CD4-positive, alpha-beta T cell treated with Interleukin-12 subunit alpha and Interleukin-12 subunit beta, for 1 hour (primary cell): ENCODE data around the gene INPP5A.

ENCODE experiments used
- DNase-seq: peaks from one replicate; pipeline ENCODE4 v3.0.0-alpha.2; 2020

INPP5A gene

DNA sequence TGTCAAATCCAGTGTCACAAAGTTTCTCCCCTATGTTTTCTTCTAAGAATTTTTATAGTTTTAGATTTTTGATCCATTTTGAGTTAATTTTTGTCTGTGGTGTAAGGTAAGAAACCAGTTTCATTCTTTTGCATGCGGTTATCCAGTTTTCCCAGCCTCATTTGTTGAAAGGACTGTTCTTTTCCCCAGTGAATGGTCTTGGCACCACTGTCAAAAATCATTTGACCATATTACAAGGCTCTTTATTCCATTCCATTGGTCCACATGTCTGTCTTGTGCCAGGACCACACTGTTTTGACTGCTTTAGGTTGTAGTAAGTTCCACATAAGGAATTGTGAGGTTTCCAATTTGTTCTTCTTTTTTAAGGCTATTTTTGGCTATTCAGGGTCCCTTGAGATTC, 64.0 kb downstream of the INPP5A start:
- DNase-seq, result no peak

DNA sequence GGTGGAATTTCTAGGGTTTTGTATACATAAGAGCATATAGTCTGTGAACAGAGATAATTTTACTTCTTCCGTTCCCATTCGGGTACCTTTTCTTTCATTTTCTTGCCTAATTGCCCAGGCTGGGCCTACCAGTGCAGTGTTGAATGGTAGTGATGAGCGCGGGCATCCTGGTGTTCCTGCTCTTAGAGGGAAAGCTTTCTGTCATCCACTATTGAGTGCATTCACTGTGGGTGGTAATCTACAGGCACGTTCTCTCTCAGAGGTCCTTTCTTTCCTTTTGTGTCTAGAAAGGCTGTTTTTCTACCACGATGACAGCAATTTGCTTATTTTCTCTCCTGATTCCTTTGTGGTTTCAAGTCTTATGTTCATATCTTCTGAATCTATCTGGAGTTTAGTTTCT, 65.0 kb downstream of the INPP5A start:
- no peak for DNase-seq

DNA sequence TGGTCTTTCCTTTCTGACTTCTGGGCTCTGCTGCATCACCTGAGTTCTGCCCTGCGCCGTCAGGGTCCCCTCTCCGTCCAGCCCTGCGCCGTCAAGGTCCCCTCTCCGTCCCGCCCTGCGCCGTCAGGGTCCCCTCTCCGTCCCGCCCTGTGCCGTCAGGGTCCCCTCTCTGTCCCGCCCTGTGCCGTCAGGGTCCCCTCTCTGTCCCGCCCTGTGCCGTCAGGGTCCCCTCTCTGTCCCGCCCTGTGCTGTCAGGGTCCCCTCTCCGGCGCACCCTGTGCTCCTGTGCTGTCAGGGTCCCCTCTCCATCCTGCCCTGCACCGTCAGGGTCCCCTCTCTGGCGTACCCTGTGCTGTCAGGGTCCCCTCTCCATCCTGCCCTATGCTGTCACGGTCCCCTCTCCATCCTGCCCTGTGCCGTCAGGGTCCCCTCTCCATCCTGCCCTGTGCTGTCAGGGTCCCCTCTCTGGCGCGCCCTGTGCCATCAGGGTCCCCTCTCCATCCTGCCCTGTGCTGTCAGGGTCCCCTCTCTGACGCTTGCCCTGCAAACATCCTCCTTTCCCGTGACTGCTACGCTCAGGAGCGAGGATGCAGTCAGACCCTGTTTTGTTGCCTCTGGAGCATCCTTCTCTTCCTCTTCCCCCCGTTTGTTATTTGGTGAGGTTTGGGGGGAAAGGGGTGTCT, 66.4 kb downstream of the INPP5A start:
- no peak for DNase-seq

DNA sequence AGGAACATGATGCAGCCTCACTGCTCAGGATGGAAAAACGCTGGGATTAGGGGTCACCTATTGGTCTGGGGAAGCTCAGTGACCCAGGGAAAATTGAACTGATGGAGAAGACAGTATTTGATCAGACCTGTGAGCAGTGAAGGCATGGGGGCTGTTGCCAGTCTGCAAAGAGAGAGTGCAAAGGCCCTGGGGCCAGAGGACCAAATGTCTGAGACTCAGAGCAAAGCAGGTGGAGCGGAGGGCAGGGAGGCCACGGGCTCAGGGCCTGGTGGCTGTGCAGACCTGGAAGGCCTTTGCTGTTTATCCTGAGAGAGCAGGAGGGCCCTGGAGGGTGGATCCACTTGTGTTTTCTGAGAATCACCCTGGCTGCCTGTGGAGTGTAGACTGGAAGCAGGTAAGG, 67.1 kb downstream of the INPP5A start:
- DNase-seq, result no peak

- no peak for DNase-seq
Measured at GRCh38 chr10:132605390-132605789, 67.8 kb downstream of the INPP5A start.

DNA sequence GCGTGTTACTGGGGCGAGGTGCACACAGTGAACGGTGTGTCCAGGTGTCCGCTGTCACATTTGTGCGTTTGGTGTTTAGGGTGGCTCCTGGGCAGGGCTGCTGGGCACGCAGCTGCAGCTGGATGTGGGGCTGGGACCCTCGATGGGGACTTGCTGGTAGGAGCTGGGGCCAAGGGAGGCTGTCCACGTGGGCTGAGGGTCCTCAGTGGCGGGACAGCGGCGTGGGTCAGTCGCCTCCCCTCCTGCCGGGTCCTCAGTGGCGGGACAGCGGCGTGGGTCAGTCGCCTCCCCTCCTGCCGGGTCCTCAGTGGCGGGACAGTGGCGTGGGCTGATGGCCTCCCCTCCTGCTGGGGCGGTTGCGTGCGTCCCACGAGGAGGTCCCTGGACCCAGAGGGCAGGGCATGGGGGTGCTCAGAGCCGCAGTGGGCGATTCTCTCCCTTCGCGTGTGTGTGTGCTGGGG, 68.5 kb downstream of the INPP5A start:
- DNase-seq, result no peak

DNA sequence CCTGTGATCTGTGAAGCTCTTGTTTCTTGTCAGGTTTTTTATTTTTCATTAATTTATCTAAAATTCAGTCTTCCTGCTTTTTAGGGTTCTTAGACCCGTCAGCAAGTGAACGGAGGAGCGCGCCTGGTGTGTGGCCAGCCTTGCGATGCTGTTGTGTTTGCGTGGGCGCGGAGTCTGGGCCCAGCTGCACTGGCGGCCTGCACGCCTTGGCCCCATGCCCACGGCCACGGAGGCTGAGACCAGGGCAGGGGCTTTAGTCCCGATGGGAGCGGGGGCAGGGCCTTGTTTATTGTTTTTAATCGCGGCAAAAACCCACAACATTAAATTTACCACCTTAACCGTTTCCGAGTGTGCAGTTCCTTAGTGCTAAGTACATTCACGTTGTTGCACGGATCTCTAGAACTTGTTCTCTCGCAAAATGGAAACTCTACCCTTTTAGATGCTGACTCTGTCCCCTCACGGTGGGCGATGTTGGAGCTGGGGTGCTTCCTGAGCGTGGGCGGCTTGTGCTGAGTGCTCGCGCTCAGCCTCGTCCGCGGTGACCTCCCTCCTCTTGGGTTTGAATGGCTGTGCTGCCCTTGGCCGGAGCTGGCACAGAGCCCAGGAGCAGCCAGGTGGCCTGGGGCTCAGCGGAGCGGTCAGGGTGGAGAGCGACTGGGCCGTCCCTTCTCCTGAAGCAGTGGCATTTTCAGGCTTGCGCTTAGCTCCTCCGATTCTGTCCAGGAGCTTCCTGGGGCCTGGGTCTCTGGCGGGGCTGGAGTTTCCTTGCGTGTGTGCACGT, 69.1 kb downstream of the INPP5A start:
- no peak for DNase-seq

DNA sequence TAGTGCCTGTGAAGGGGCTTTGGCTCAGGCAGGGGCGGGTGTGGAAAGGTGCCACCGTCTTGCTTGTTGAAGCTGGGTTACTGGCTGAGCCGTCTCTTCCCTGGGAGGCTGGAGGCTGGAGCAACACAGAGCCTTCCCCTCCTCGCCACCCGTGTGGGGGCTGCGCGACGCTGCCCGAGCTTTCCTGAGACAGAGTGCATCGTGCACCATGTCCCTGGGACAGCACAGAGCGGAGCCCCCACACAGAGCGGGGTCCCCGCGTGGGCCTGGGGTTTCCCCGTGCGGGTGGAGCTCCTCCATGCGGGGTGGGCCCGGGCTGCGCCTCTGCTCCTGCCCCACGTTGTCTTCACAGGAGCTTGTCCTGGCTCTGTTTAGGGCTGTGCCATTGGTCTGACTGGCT, 69.9 kb downstream of the INPP5A start:
- DNase-seq, result no peak

GRCh38 chr10:132607961-132608495, 70.4 kb downstream of the INPP5A start:
- no peak for DNase-seq

DNA sequence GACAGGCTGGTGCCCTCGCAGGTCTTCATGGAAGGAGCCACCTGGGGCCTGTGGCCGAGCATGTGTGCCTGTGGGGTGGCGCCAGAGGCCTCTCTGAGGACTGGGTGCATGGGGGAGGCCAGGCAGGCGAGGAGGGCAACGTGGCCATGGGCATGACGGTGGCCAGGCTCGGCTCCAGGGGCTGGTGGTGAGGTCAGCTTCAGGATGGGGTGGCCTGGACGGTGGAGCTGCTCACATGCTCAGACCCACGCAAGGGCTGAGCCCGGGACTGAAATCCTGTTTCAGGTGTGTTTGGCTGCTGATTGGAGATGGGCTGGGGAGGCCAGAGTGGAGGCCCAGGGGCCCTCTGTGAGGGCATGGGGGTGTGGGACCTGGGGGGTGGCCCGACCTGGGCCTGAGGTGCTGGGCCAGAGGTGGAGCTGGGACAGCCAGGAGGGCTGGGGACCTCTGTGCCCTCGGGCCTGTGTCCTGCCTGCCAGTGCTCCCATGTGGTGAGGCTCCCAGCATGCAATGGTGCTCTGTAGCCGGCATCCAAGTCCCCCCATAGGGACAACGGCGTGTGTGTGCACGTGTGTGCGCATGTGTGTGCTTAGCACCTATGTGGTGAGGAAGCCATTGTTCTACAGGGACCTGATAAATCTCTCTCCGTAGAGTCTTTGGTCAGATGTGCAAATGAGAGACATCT, 71.1 kb downstream of the INPP5A start:
- DNase-seq, result no peak

GRCh38 chr10:132609211-132609610, 71.6 kb downstream of the INPP5A start:
- no peak for DNase-seq

- no peak for DNase-seq
Measured at GRCh38 chr10:132610071-132610701, 72.6 kb downstream of the INPP5A start.

- no peak for DNase-seq
Measured at GRCh38 chr10:132611026-132611910, 73.7 kb downstream of the INPP5A start.

DNA sequence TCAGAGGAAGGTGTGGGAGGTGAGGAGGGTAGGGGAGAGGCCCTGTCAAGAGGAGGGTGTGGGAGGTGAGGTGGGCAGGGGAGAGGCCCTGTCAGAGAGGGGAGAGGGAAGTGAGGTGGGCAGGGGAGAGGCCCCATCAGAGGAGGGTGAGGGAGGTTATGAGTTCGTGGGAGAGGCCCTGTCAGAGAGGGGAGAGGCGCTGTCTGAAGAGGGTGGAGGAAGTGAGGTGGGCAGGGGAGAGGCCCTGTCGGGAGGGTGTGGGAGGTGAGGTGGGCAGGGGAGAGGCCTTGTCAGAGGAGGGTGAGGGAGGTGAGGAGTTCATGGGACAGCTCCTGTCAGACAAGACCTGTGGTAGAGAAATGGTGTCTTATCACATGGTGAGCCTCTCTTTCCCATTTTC, 74.4 kb downstream of the INPP5A start:
- DNase-seq, result no peak

DNA sequence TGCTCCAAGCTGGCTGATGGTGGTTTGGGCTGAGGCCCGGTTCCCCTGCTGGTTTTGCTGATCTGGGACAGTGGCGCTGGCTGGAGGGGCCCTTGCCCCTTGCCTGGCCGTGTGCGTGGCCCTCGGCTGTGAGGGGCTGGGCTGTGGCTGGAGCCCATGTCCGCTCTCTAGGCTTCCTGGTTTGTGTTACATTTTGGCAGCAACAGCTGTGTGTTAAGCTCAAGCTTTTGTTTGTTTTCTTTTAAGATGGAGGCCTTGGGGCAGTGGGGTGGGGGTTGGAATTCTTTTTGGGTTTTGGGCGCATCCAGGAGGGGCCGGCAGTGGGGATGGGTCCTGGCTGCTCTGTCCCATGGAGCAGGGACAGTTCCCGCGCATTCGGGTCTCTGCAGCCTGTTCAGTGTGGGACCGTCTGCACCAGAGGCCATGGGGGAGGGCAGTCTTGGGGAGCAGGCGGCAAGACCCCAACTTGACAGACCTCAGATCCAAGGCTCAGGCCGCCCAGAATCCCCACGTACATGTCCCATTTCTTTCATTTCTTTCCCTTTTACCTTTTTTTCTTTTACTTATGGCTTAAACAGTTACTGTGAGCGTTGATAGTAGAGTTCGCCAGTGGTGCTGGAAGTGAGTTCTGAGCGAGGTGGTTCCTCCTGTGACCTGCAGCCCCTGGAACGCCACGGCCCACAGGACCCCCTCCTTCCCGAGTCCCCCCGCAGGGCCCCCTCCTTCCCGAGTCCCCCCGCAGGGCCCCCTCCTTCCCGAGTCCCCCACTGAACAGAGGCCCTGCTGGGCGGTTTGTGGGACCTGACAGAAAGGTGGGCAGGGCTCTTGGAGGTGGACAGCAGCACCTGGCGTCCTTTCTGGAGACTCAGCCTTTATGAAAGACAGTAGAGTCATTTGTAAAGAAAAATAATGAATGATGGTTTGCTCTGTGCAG, 75.3 kb downstream of the INPP5A start:
- DNase-seq, result no peak

DNA sequence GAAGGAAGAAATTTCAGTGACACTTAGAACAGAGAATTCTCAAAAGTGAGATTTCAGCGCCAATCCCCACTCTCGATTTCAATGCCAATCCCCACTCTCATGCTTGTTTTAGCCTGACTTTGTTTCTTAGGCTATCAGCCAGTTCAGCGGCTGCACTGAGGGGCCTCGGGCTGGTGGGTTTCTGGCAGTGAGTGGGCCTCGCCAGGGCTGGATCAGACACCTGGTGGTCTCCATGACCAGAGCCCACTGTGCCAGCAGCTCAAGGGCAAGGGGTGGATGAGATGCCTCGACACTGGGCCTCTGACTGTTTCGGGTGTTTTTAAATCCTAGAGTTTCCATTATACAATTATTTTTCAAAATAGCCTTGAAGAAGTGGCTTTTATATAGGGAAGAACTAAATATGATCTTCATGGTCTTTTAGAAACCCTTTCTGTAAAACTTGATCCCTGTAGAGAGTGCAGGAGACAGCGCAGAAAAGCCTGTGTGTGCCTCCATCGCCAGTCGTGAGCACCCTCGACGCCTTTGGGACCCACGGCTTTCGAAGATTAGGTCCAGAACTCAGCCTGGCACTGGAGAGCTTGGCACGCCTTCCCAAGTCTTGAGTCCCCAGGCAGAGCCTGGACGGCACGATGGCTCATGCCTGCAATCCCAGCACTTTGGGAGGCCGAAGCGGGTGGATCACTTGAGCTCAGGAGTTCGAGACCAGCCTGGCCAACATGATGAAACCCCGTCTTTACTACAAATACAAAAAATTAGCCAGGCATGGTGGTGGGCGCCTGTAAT, 76.2 kb downstream of the INPP5A start:
- no peak for DNase-seq

- DNase-seq, result no peak
Measured at GRCh38 chr10:132614431-132615340, 77.1 kb downstream of the INPP5A start.

DNA sequence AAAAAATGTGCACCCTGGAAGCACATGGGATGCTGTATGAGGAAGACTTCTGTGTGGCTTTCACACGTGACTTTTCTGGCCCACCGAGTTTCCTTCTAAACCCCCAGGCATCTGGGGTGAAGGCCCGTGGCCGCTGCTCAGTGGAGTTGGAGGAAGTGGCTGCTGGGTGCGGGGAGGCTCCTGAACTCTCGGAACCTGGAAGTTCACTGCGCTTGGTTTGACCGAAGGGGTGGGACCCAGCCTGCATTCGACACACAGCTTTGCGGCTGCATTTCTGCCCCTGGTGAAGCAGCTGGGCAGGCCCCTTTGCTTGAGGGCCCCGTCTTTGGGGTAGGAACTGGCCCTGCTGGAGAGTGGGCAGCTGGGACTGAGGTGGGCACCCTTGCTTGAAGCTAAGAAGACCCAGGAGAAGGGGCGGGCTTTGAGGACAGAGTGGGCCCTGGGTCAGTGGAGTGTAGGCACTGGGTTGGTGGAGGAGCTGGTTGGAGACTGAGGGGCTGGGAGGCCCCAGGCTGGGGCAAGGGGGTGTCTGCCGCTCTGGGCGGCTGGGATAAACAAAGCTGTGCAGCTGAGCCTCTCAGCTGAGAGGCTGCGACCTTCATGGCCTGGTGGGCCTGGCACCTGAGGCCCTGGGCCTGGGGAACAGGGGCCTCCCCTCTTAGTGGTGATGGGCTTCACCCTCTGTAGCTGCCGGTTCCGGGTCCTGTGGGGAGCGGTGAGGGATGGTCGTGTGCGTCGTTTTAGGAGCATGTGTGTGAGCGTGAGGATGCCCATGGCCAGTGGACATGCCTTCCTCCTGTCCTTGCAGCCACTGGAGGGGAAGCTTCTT, 78.0 kb downstream of the INPP5A start:
- DNase-seq, result no peak
